Fibroblast of lung (primary cell): Measurements from ENCODE around the gene CPTP.

Experiments
- EZH2 ChIP-seq: IDR thresholded peaks from 2 replicates; pipeline ENCODE4 v1.5.1; 2012; ENCODE audit warnings: low read length, control low read depth, mild to moderate bottlenecking; ENCODE audit errors: missing control alignments
- TF ChIP-seq, protein P1 (sequence below), 2 donors: IDR thresholded peaks in 1 of 2; conservative IDR thresholded peaks in 1 of 2; 1 replicate in 1 of 2; 2 replicates in 1 of 2; pipeline ENCODE4 v1.5.1; 2011 to 2012; ENCODE audit warnings: low read length in 2 of 2, control low read depth in 1 of 2, inconsistent platforms in 1 of 2, low read depth in 1 of 2, mild to moderate bottlenecking in 1 of 2

DNA sequence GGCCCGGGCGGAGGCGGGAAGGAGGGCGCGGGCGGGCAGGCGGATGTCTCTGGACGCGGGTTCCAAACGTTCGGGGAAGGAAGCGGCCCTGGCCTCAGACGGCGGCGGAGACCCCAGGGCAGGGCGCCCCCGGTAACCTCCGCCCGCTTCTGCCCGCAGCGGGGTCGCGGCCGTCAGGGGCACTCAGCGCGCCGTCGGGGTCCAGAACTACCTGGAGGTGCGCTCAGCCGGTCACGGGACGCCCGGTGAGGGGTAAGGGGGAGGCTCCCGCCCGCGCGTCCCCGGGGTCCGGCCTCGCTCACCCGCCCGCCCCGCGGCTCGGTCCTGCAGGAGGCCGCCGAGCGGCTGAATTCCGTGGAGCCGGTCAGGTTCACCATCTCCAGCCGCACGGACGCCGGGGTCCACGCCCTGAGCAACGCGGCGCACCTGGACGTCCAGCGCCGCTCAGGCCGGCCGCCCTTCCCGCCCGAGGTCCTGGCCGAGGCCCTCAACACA is 15.8 kb upstream of the CPTP start:
- TF ChIP-seq, protein P1, sequence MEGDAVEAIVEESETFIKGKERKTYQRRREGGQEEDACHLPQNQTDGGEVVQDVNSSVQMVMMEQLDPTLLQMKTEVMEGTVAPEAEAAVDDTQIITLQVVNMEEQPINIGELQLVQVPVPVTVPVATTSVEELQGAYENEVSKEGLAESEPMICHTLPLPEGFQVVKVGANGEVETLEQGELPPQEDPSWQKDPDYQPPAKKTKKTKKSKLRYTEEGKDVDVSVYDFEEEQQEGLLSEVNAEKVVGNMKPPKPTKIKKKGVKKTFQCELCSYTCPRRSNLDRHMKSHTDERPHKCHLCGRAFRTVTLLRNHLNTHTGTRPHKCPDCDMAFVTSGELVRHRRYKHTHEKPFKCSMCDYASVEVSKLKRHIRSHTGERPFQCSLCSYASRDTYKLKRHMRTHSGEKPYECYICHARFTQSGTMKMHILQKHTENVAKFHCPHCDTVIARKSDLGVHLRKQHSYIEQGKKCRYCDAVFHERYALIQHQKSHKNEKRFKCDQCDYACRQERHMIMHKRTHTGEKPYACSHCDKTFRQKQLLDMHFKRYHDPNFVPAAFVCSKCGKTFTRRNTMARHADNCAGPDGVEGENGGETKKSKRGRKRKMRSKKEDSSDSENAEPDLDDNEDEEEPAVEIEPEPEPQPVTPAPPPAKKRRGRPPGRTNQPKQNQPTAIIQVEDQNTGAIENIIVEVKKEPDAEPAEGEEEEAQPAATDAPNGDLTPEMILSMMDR (conservative IDR thresholded peaks at IDR 0.05 in 1 of 2, IDR thresholded peaks at IDR 0.05 in 1 of 2; ENCODE audit: low read depth in 1 of 2, low read length in 2 of 2): no peak
- no peak for TF ChIP-seq EZH2
